ENCODE results near the gene CD2AP. TPM values are rescaled to one million over a fixed set of nuclear protein-coding genes. Genes with fewer than 3 reads are reported as not detected.

The CD2AP gene
- total RNA-seq, 1 experiment from 2014 or later = 42.7 TPM

DNA sequence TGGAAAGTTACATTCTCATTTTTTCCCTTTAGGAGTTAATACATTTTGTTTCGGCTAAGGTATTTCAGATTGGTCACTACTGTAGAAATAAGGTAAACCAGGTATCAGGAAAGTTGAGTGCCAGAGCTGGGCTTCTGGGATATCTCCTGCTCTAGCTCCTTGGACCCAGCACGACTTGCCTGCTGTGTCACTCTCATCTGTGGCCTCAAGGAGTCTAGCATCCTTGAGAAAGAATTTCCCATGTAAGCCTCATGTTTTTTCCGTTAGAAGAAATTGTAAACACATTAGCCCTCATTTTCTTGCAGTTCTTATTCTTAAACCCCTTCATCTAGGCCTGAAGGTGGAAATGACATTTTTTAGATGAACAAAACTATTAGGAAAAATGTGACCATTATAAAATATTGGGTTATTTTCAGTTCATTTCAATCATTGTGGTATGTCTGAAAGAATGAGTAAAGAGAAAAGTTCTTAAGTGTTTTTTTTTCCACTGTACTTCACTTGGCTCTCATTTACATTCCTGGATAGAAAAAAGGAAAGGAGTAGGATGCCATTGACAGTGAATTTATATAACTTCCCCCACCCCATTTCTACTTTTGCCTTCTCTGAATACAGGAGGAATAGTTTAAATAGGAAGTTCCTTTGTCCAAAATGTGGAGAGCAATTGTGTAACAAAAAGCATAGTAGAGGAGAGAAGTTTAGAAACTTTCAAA, 46.7 kb downstream of the CD2AP start:
- Histone ChIP-seq H2AFZ (ENCODE audit: low read length) (no peak overlapping the region), H4K20me1 (ENCODE audit: insufficient read depth, low read depth, low read length) (peaks cover 7% of the 10 kb centered on the region; the same call in 1 of the 2 replicates), H3K4me3 (ENCODE audit: low read length) (no peak overlapping the region), H3K9me2 (replicated peaks; ENCODE audit: insufficient read depth, low read length) (no peaks in the 10 kb centered on the region), H3K36me3 (ENCODE audit: insufficient read depth, low read length) (0 out of 2 replicates have a peak, but pooled peaks cover 3% of the 10 kb centered on the region), H3K27me3 (ENCODE audit: low read length) (no peaks in the 10 kb centered on the region), H3K27ac (ENCODE audit: low read length) (no peak overlapping the region), H3K4me1 (ENCODE audit: low read length) (no peaks in the 10 kb centered on the region), H3K9me3 (ENCODE audit: low read length) (no peaks in the 10 kb centered on the region), H3K79me2 (ENCODE audit: low read length) (peaks cover 96% of the 10 kb centered on the region), H3K9ac (ENCODE audit: low read length) (no peak overlapping the region), H3K4me2 (ENCODE audit: low read depth, low read length, poor library complexity, severe bottlenecking) (no peak overlapping the region)
- no peak for DNase-seq

DNA sequence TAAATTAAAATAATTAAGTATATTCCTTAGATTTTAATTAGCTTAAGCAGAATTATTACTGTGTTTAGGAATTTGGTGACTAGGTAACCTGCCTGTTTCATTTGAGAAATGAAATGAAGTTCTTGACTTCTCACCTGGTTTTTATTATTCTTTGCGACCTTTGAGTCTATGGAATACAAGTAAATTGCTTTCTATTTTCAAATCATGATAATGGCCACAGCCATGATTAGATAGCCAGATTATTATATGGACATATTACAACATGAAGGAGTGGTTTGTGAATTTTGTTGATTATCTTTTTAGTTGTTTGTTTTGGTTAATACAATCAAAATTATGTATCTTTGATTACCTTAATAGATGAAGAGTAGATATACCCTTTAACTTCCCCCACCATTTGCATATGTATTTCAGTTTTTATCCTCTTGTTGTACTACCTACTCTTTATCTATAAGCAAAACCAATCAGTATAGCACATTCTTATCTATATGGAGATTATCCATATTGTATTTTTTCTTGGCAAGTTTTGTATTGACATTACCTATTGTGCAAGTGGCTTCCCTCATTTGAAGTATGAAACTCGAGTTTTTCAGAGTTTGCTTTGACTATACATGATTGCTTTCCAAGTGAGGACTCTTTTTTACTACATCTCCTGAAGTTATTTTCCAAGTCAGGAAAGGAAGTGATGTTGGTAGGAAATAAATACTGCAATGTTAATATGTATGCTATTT, 47.9 kb downstream of the CD2AP start:
- H3K27ac ChIP-seq (ENCODE audit: low read length) = no peak overlapping the region
- peaks cover 2% of the 10 kb centered on the region; the same call in 1 of the 2 replicates for H4K20me1 ChIP-seq (ENCODE audit: insufficient read depth, low read depth, low read length)
- no peak overlapping the region for H3K4me3 ChIP-seq (ENCODE audit: low read length)
- no peaks in the 10 kb centered on the region for H3K27me3 ChIP-seq (ENCODE audit: low read length)
- no peaks in the 10 kb centered on the region for H3K9me2 ChIP-seq (replicated peaks; ENCODE audit: insufficient read depth, low read length)
- peaks cover 96% of the 10 kb centered on the region for H3K79me2 ChIP-seq (ENCODE audit: low read length)
- DNase-seq = no peak
- 0 out of 2 replicates have a peak, but pooled peaks cover 3% of the 10 kb centered on the region for H3K36me3 ChIP-seq (ENCODE audit: insufficient read depth, low read length)
- no peak overlapping the region for H3K9ac ChIP-seq (ENCODE audit: low read length)
- H2AFZ ChIP-seq (ENCODE audit: low read length) = no peak overlapping the region
- H3K4me2 ChIP-seq (ENCODE audit: low read depth, low read length, poor library complexity, severe bottlenecking) = no peak overlapping the region
- H3K4me1 ChIP-seq (ENCODE audit: low read length) = no peaks in the 10 kb centered on the region
- H3K9me3 ChIP-seq (ENCODE audit: low read length) = no peaks in the 10 kb centered on the region

DNA sequence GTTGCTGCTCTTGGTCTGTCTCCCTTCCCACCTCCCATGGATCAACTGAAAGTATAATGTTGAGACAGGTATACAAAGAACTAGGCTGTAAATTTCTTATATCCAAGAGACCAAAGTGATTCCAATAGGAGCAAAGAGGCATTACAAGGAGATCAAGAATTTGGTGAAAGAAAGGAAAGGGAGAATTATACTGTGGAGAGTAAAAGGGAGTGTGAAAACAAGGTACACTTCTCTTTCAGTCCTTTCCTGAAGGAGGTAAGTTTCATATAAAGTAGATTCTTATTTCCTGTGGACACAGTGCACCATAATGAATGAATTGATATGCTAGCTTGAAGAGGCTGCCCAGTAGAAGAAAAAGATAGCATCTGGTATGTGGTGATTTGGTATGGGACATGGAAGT, 49.7 kb downstream of the CD2AP start:
- H2AFZ ChIP-seq (ENCODE audit: low read length) = no peak overlapping the region
- no peak overlapping the region for H3K27ac ChIP-seq (ENCODE audit: low read length)
- no peak for DNase-seq
- H3K4me2 ChIP-seq (ENCODE audit: low read depth, low read length, poor library complexity, severe bottlenecking) = no peak overlapping the region
- no peak overlapping the region for H3K9ac ChIP-seq (ENCODE audit: low read length)
- H3K79me2 ChIP-seq (ENCODE audit: low read length) = peaks cover 91% of the 10 kb centered on the region
- no peaks in the 10 kb centered on the region for H3K4me1 ChIP-seq (ENCODE audit: low read length)
- H4K20me1 ChIP-seq (ENCODE audit: insufficient read depth, low read depth, low read length) = no peaks in the 10 kb centered on the region
- no peaks in the 10 kb centered on the region for H3K27me3 ChIP-seq (ENCODE audit: low read length)
- 0 out of 2 replicates have a peak, but pooled peaks cover 3% of the 10 kb centered on the region for H3K36me3 ChIP-seq (ENCODE audit: insufficient read depth, low read length)
- no peaks in the 10 kb centered on the region for H3K9me2 ChIP-seq (replicated peaks; ENCODE audit: insufficient read depth, low read length)
- H3K4me3 ChIP-seq (ENCODE audit: low read length) = no peak overlapping the region
- no peaks in the 10 kb centered on the region for H3K9me3 ChIP-seq (ENCODE audit: low read length)

DNA sequence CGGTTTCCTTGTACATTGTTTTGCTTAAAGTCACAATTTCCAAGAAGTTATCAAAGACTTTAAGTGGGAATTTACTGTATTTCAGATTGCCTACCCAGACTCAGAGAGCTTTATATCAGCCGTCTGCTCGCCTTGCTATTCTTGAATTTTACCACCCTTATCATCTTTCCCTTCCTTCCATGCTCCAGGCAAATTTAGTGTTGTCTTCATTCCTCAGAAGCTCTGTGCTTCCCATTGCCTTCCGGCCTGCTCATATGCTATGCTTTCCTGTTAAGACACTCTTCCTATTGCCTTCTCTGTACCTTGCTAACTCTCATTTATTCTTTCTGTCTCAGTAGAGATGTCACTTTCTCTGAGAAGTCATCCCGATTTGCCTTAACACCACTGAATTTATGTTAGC, 52.1 kb downstream of the CD2AP start:
- peaks cover 93% of the 10 kb centered on the region for H3K79me2 ChIP-seq (ENCODE audit: low read length)

DNA sequence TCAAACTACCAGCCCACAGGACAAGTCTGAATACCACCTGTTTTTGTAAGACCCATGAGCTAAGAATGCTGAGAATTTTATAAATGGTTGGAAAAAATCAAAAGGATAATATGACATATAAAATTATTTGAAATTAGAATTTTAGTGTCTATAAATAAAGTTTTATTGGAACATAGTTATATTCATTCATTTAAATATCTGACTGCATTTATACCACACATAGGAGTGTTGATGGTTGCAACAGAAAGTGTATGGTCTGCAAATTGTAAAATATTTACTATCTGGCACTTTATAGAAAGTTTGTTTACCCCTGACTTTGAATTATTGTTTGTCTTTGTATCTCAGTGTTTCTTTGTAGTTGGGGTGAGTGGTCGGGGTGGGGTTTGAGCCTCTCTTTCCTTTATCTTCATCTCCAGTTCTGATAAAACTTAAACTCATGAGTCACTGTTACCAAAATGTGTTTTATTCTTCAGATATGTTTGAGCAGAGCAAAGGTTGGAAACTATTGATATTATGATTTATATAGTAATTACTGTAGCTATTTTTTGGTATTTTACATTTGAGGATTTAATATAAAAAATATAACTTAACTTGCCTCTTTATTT, 55.5 kb downstream of the CD2AP start:
- H3K79me2 ChIP-seq (ENCODE audit: low read length) = peaks cover 91% of the 10 kb centered on the region

More for the DNA sequence above, 52.1 kb downstream of the CD2AP start:
- Histone ChIP-seq H4K20me1 (ENCODE audit: insufficient read depth, low read depth, low read length) (no peaks in the 10 kb centered on the region), H3K4me3 (ENCODE audit: low read length) (no peak overlapping the region), H3K4me2 (ENCODE audit: low read depth, low read length, poor library complexity, severe bottlenecking) (no peak overlapping the region), H3K9me2 (replicated peaks; ENCODE audit: insufficient read depth, low read length) (no peaks in the 10 kb centered on the region), H3K4me1 (ENCODE audit: low read length) (no peaks in the 10 kb centered on the region), H3K36me3 (ENCODE audit: insufficient read depth, low read length) (peaks cover 13% of the 10 kb centered on the region), H3K9me3 (ENCODE audit: low read length) (no peaks in the 10 kb centered on the region), H3K27ac (ENCODE audit: low read length) (no peak overlapping the region), H3K9ac (ENCODE audit: low read length) (no peak overlapping the region), H2AFZ (ENCODE audit: low read length) (no peak overlapping the region), H3K27me3 (ENCODE audit: low read length) (no peaks in the 10 kb centered on the region)
- no peak for DNase-seq

DNA sequence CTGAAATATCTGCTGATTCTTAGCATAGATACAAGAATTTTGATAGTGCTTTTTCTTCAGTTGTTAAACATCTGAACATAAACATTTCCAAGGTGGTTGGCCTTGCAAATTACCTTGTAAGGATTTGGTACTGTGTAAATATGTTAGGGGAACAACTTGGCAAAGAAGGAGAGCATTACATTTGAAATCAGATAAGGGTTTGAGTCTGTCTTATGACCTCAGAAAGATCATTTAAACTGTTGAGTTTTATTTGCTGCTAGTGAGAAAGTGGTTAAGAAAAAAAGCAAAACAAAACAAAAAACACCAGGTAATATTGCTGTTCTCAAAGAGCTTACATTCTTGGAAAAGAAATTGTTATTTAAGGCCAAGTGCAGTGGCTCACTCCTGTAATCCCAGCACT, 56.5 kb downstream of the CD2AP start:
- no peaks in the 10 kb centered on the region for H3K9me3 ChIP-seq (ENCODE audit: low read length)
- no peak overlapping the region for H3K9ac ChIP-seq (ENCODE audit: low read length)
- H3K4me3 ChIP-seq (ENCODE audit: low read length) = no peak overlapping the region
- no peak overlapping the region for H3K4me2 ChIP-seq (ENCODE audit: low read depth, low read length, poor library complexity, severe bottlenecking)
- H4K20me1 ChIP-seq (ENCODE audit: insufficient read depth, low read depth, low read length) = no peaks in the 10 kb centered on the region
- H3K27ac ChIP-seq (ENCODE audit: low read length) = no peak overlapping the region
- no peak for DNase-seq
- H2AFZ ChIP-seq (ENCODE audit: low read length) = no peak overlapping the region
- no peaks in the 10 kb centered on the region for H3K27me3 ChIP-seq (ENCODE audit: low read length)
- no peaks in the 10 kb centered on the region for H3K9me2 ChIP-seq (replicated peaks; ENCODE audit: insufficient read depth, low read length)
- H3K4me1 ChIP-seq (ENCODE audit: low read length) = no peaks in the 10 kb centered on the region
- H3K36me3 ChIP-seq (ENCODE audit: insufficient read depth, low read length) = peaks cover 15% of the 10 kb centered on the region
- H3K79me2 ChIP-seq (ENCODE audit: low read length) = peaks cover 88% of the 10 kb centered on the region

More for the DNA sequence above, 55.5 kb downstream of the CD2AP start:
- Histone ChIP-seq H4K20me1 (ENCODE audit: insufficient read depth, low read depth, low read length) (no peaks in the 10 kb centered on the region), H3K9me2 (replicated peaks; ENCODE audit: insufficient read depth, low read length) (no peaks in the 10 kb centered on the region), H2AFZ (ENCODE audit: low read length) (no peak overlapping the region), H3K9me3 (ENCODE audit: low read length) (no peaks in the 10 kb centered on the region), H3K27me3 (ENCODE audit: low read length) (no peaks in the 10 kb centered on the region), H3K27ac (ENCODE audit: low read length) (no peak overlapping the region), H3K4me3 (ENCODE audit: low read length) (no peak overlapping the region), H3K4me2 (ENCODE audit: low read depth, low read length, poor library complexity, severe bottlenecking) (no peak overlapping the region), H3K4me1 (ENCODE audit: low read length) (no peaks in the 10 kb centered on the region), H3K36me3 (ENCODE audit: insufficient read depth, low read length) (peaks cover 15% of the 10 kb centered on the region), H3K9ac (ENCODE audit: low read length) (no peak overlapping the region)
- DNase-seq = no peak

DNA sequence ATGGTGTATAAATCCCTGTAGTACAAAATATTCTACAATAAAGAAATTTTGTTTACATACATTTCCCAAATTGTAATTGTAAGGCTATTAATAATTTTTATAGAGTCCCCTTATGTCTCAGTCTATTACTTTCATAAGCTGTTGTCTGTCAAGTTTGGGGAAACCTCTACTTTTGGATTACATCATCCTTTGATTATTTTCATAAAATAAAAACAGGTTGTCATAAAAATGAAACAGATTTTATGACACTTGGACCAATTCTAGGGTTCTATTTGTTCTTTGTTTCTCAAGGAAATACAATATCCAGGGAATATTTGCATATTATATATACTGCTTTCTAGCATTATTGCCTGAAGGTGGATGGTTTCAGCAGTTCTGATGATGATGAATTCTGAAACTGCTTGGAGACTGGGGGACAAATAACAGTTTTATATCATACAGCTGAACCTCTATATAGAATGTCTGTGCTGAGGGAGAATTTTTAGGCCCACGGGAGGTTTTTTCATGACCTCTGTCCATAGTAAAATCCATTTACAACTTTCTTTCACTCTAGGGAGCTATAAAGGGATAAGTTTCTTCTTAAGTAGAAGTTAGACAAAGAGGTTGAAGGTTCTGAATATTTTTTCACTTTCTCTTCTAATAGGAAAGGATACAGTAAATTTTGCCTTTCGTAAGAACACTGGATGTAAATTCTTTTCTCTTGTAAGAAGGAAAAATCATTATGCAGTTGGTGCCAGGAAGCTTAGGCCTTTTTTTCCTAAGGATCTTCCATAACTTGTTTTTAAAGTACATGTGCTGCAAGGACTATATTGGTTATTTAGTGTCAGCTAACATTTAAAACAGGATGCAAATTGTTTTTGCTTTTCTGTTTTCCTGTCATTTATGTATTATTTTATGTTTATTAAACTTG, 58.0 kb downstream of the CD2AP start:
- Histone ChIP-seq H3K9me2 (replicated peaks; ENCODE audit: insufficient read depth, low read length) (no peaks in the 10 kb centered on the region), H3K4me2 (ENCODE audit: low read depth, low read length, poor library complexity, severe bottlenecking) (no peak overlapping the region), H3K36me3 (ENCODE audit: insufficient read depth, low read length) (peaks cover 15% of the 10 kb centered on the region), H3K9ac (ENCODE audit: low read length) (no peak overlapping the region), H3K27ac (ENCODE audit: low read length) (no peak overlapping the region), H3K27me3 (ENCODE audit: low read length) (no peaks in the 10 kb centered on the region), H4K20me1 (ENCODE audit: insufficient read depth, low read depth, low read length) (no peaks in the 10 kb centered on the region), H3K4me3 (ENCODE audit: low read length) (no peak overlapping the region), H3K79me2 (ENCODE audit: low read length) (peaks cover 86% of the 10 kb centered on the region), H3K4me1 (ENCODE audit: low read length) (no peaks in the 10 kb centered on the region), H3K9me3 (ENCODE audit: low read length) (no peaks in the 10 kb centered on the region), H2AFZ (ENCODE audit: low read length) (no peak overlapping the region)
- no peak for DNase-seq

Measured in Karpas-422 (cell line).